T follicular helper cell (primary cell): ENCODE results near the gene SRP72.
"Not testable (repeated sequence)": the region's sequence is repeated elsewhere in the genome, so short reads cannot be mapped to it uniquely, and the experiment has no call there.

Experiments used
- DNase-seq: peaks from one replicate; pipeline ENCODE4 v3.0.0-alpha.2; 2020; ENCODE audit warnings: low read depth
- total RNA-seq, 2 experiments: gene quantifications; one replicate each; lab custom pipeline; 2026; lab: John Stamatoyannopoulos, UW

SRP72 gene
- total RNA-seq, result 125 to 211 reads per million in 2 experiments

GRCh38 chr4:56467284-56468096 lies at the start of gene SRP72:
Gene SRP72, plus strand, starts transcription at chr4:56467617. Its CDS starts 19 bp downstream, at chr4:56467636.
- DNase-seq, result peak; percentile 88

GRCh38 chr4:56424176-56424575 lies 43.2 kb upstream of the SRP72 start:
- DNase-seq, result no peak

- peak; percentile 22 for DNase-seq
Measured at GRCh38 chr4:56424697-56425514, 42.5 kb upstream of the SRP72 start.

- DNase-seq, result no peak
Measured at GRCh38 chr4:56425518-56425917, 41.9 kb upstream of the SRP72 start.

GRCh38 chr4:56426273-56426672 lies 41.1 kb upstream of the SRP72 start:
- DNase-seq, result no peak

GRCh38 chr4:56427179-56427578 lies 40.2 kb upstream of the SRP72 start:
- DNase-seq, result no peak

- DNase-seq, result no peak
Measured at GRCh38 chr4:56430203-56430602, 37.2 kb upstream of the SRP72 start.

- DNase-seq, result no peak
Measured at GRCh38 chr4:56433280-56433679, 34.1 kb upstream of the SRP72 start.

GRCh38 chr4:56434599-56435139 lies 32.7 kb upstream of the SRP72 start:
- DNase-seq, result no peak

- peak; percentile 98 for DNase-seq
Measured at GRCh38 chr4:56435140-56435926, 32.1 kb upstream of the SRP72 start, which contains the start of gene PPAT. Gene PPAT, minus strand, starts transcription at chr4:56435615. Its CDS starts 138 bp downstream, at chr4:56435477.

GRCh38 chr4:56438766-56439165 lies 28.7 kb upstream of the SRP72 start:
- no peak for DNase-seq

- DNase-seq, result no peak
Measured at GRCh38 chr4:56440983-56441382, 26.4 kb upstream of the SRP72 start.

GRCh38 chr4:56444719-56445118 lies 22.7 kb upstream of the SRP72 start:
- DNase-seq, result no peak

- DNase-seq, result no peak
Measured at GRCh38 chr4:56445699-56446098, 21.7 kb upstream of the SRP72 start.

- DNase-seq, result no peak
Measured at GRCh38 chr4:56448301-56448700, 19.1 kb upstream of the SRP72 start.

- DNase-seq, result not testable (repeated sequence)
Measured at GRCh38 chr4:56449475-56449874, 17.9 kb upstream of the SRP72 start.

GRCh38 chr4:56450342-56450741 lies 17.1 kb upstream of the SRP72 start:
- DNase-seq, result no peak

GRCh38 chr4:56460085-56460484 lies 7.3 kb upstream of the SRP72 start:
- DNase-seq, result no peak

GRCh38 chr4:56462157-56462556 lies 5.3 kb upstream of the SRP72 start:
- DNase-seq, result no peak

GRCh38 chr4:56463711-56464110 lies 3.7 kb upstream of the SRP72 start:
- no peak for DNase-seq

GRCh38 chr4:56464581-56464980 lies 2.8 kb upstream of the SRP72 start:
- DNase-seq, result no peak
